Neural cell (in vitro differentiated cells): Measurements from ENCODE around the gene RCSD1. TPM values are rescaled to one million over a fixed set of nuclear protein-coding genes. Genes with fewer than 3 reads are reported as not detected.

Experiments used
- H2AFZ ChIP-seq: fragments of 200-600, 300-800 bp; sonication (generic), shearing (Covaris generic); 2 replicates; pipeline ENCODE4 v1.6.0; 2014; ENCODE audit warnings: low read depth, mild to moderate bottlenecking, antibody characterized with exemption, low read length, moderate library complexity
- H3F3A ChIP-seq: fragments of 200-600 bp; shearing (Covaris generic); 2 replicates; pipeline ENCODE4 v1.6.1; 2016; ENCODE audit warnings: mild to moderate bottlenecking, moderate library complexity, mixed read lengths, antibody characterized with exemption, low read length; ENCODE audit not compliant: insufficient read depth, poor library complexity, severe bottlenecking
- H3K27ac ChIP-seq: fragments of 200-600, 300-800 bp; sonication (generic), shearing (Covaris generic); 2 replicates; pipeline ENCODE4 v1.5.1; 2014; ENCODE audit warnings: mild to moderate bottlenecking, low read length, moderate library complexity
- H3K27me3 ChIP-seq: fragments of 300-800, 200-600 bp; sonication (generic), shearing (Covaris generic); 2 replicates; pipeline ENCODE4 v1.6.0; 2014; ENCODE audit warnings: mild to moderate bottlenecking, low read depth, low read length, moderate library complexity; ENCODE audit not compliant: insufficient read depth
- H3K36me3 ChIP-seq: fragments of 300-800, 200-600 bp; sonication (generic), shearing (Covaris generic); 2 replicates; pipeline ENCODE4 v1.5.1; 2014; ENCODE audit warnings: mild to moderate bottlenecking, antibody characterized with exemption, low read length, moderate library complexity; ENCODE audit not compliant: insufficient read depth
- H3K4me2 ChIP-seq: fragments of 300-800, 200-600 bp; sonication (generic), shearing (Covaris generic); 2 replicates; pipeline ENCODE4 v1.6.0; 2014; ENCODE audit warnings: mild to moderate bottlenecking, low read length
- H3K4me3 ChIP-seq: fragments of 300-800, 200-600 bp; sonication (generic), shearing (Covaris generic); 2 replicates; pipeline ENCODE4 v1.5.1; 2014; ENCODE audit warnings: mild to moderate bottlenecking, low read length, moderate library complexity
- H3K79me2 ChIP-seq: fragments of 200-600 bp; shearing (Covaris generic); replicated peaks from 2 replicates; pipeline ENCODE4 v1.6.0; 2014; ENCODE audit warnings: mild to moderate bottlenecking, low read length, moderate library complexity; ENCODE audit not compliant: insufficient read depth
- H3K9ac ChIP-seq: fragments of 300-800, 200-600 bp; sonication (generic), shearing (Covaris generic); 2 replicates; pipeline ENCODE4 v1.6.1; 2016; ENCODE audit warnings: mild to moderate bottlenecking, low read length, mixed read lengths
- H3K9me2 ChIP-seq: fragments of 200-600 bp; shearing (Covaris generic); 2 replicates; pipeline ENCODE4 v1.6.1; 2016; ENCODE audit warnings: mild to moderate bottlenecking, low read length, mixed read lengths; ENCODE audit not compliant: insufficient read depth
- H3K9me3 ChIP-seq: fragments of 200-600, 300-800 bp; sonication (generic), shearing (Covaris generic); 2 replicates; pipeline ENCODE4 v1.6.1; 2016; ENCODE audit warnings: mild to moderate bottlenecking, mixed run types, low read length, moderate library complexity, mixed read lengths
- H4K20me1 ChIP-seq: fragments of 200-600 bp; shearing (Covaris generic); 2 replicates; pipeline ENCODE4 v1.6.1; 2016; ENCODE audit warnings: mild to moderate bottlenecking, mixed run types; ENCODE audit not compliant: insufficient read depth
- EP300 ChIP-seq: fragments of 450-650 bp; conservative IDR thresholded peaks from 2 replicates; pipeline ENCODE4 v1.6.1; 2014; ENCODE audit warnings: antibody characterized with exemption, mild to moderate bottlenecking, moderate library complexity; ENCODE audit not compliant: poor library complexity, severe bottlenecking
- EZH2 ChIP-seq: fragments of 200-600, 300-800 bp; shearing (Covaris generic), sonication (generic); IDR thresholded peaks from 2 replicates; pipeline ENCODE4 v1.6.1; 2014; ENCODE audit warnings: antibody characterized with exemption, low read length, borderline replicate concordance, mild to moderate bottlenecking; ENCODE audit not compliant: insufficient read depth, poor library complexity, severe bottlenecking
- MXI1 ChIP-seq: fragments of 450-650 bp; conservative IDR thresholded peaks from 2 replicates; pipeline ENCODE4 v1.6.1; 2014; ENCODE audit warnings: antibody characterized with exemption, mild to moderate bottlenecking; ENCODE audit not compliant: poor library complexity, severe bottlenecking
- POLR2AphosphoS5 ChIP-seq: IDR thresholded peaks from 2 replicates; pipeline ENCODE4 v1.6.1; 2012
- RAD21 ChIP-seq: fragments of 450-650 bp; conservative IDR thresholded peaks from 2 replicates; pipeline ENCODE4 v1.6.1; 2014; ENCODE audit warnings: antibody characterized with exemption, mild to moderate bottlenecking, moderate library complexity
- REST ChIP-seq: IDR thresholded peaks from 2 replicates; pipeline ENCODE4 v1.6.1; 2012; ENCODE audit warnings: borderline replicate concordance
- SMC3 ChIP-seq: fragments of 450-650 bp; conservative IDR thresholded peaks from 2 replicates; pipeline ENCODE4 v1.6.1; 2014; ENCODE audit warnings: antibody characterized with exemption, mild to moderate bottlenecking, moderate library complexity; ENCODE audit not compliant: poor library complexity
- TAF1 ChIP-seq: IDR thresholded peaks from 2 replicates; pipeline ENCODE4 v1.6.1; 2012; ENCODE audit warnings: low read depth
- polyA plus RNA-seq: library from polyadenylated mRNA; depleted of rRNA; stranded (reverse); fragments of >200 nt; gene quantifications from 2 replicates; pipeline ENCODE4 v1.2.3, GENCODE V29; 2014
- TF ChIP-seq, protein P1 (sequence below): fragments of 450-650 bp; IDR thresholded peaks from 2 replicates; pipeline ENCODE4 v1.5.1; 2014; ENCODE audit warnings: antibody characterized with exemption, mild to moderate bottlenecking, moderate library complexity; ENCODE audit not compliant: poor library complexity, severe bottlenecking

RCSD1 gene
- polyA plus RNA-seq, 1 donor from 2014 or later, result not detected

DNA sequence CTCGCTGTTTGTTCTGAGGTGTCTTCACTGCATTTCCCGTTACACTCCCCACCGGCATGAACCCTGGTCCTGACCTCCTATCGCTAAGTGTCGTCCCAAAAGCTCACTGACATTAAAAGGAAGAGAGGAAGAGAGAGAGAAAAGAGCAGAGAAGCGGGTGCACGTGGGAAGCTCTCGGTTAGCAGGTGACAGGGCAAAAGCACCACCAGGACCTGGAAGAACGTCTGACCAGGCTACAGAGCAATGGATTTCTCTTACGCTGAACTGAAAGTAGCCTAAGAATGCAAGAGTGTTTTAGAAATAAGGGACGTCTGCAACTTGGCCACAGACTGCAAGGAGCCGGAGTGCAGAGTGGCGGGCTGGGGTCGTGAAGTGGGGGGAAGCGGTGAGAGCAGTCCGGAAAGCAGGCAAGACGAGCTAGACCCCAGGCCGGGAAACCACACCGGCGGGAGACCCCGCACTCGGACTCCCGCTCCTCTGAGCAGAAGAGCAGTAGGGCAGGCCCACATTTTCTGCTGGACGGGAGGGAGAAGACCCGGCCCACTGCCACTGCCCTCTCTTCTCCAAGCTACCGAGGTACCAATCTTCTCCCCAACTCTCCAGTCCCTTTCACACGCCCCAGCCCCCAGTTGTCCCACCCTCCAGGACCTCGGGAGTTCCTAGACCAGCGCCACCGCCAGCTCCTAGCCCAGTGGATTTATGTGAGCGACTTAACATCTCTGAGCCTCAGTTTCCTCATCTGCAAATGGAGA, 83.5 kb downstream of the RCSD1 start:
- H3K9me2 ChIP-seq, result no peaks in the 10 kb centered on the region
- H3F3A ChIP-seq, result peaks cover 5% of the 10 kb centered on the region
- H2AFZ ChIP-seq, result no peak overlapping the region
- peaks cover 4% of the 10 kb centered on the region for H3K27me3 ChIP-seq
- H3K79me2 ChIP-seq, result no peaks in the 10 kb centered on the region
- no peaks in the 10 kb centered on the region for H3K36me3 ChIP-seq
- H3K4me2 ChIP-seq, result peak overlapping the region; percentile 30
- H4K20me1 ChIP-seq, result no peaks in the 10 kb centered on the region
- TF ChIP-seq MXI1, result peak; percentile 38
- no peak for TF ChIP-seq EP300
- TF ChIP-seq TAF1, result no peak
- no peak for TF ChIP-seq REST
- no peak for TF ChIP-seq SMC3
- peak overlapping the region; percentile 66 for H3K9ac ChIP-seq
- H3K9me3 ChIP-seq, result no peaks in the 10 kb centered on the region
- H3K27ac ChIP-seq, result no peak overlapping the region
- peak overlapping the region; percentile 94 for H3K4me3 ChIP-seq

GRCh38 chr1:167714098-167714438, 84.0 kb downstream of the RCSD1 start:
- peaks cover 4% of the 10 kb centered on the region for H3K27me3 ChIP-seq
- no peaks in the 10 kb centered on the region for H3K9me2 ChIP-seq
- H3K9me3 ChIP-seq, result no peaks in the 10 kb centered on the region
- H3K4me2 ChIP-seq, result peak overlapping the region; percentile 30
- H3K36me3 ChIP-seq, result no peaks in the 10 kb centered on the region
- H3K79me2 ChIP-seq, result no peaks in the 10 kb centered on the region
- no peak overlapping the region for H2AFZ ChIP-seq
- peak overlapping the region; percentile 94 for H3K4me3 ChIP-seq
- no peaks in the 10 kb centered on the region for H4K20me1 ChIP-seq
- TF ChIP-seq REST (no peak), EP300 (no peak), MXI1 (no peak), RAD21 (no peak), POLR2AphosphoS5 (no peak), EZH2 (no peak), SMC3 (no peak), TAF1 (no peak)
- TF ChIP-seq, protein P1, sequence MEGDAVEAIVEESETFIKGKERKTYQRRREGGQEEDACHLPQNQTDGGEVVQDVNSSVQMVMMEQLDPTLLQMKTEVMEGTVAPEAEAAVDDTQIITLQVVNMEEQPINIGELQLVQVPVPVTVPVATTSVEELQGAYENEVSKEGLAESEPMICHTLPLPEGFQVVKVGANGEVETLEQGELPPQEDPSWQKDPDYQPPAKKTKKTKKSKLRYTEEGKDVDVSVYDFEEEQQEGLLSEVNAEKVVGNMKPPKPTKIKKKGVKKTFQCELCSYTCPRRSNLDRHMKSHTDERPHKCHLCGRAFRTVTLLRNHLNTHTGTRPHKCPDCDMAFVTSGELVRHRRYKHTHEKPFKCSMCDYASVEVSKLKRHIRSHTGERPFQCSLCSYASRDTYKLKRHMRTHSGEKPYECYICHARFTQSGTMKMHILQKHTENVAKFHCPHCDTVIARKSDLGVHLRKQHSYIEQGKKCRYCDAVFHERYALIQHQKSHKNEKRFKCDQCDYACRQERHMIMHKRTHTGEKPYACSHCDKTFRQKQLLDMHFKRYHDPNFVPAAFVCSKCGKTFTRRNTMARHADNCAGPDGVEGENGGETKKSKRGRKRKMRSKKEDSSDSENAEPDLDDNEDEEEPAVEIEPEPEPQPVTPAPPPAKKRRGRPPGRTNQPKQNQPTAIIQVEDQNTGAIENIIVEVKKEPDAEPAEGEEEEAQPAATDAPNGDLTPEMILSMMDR, result no peak
- peak overlapping the region; percentile 66 for H3K9ac ChIP-seq
- no peak overlapping the region for H3K27ac ChIP-seq
- peaks cover 5% of the 10 kb centered on the region for H3F3A ChIP-seq
